IPS-NIHi7 (cell line): ENCODE data around the gene TEDC1.

Source experiments
- DNase-seq: peaks from one replicate; pipeline ENCODE4 v3.0.0; 2012; ENCODE audit warnings: mixed read lengths; ENCODE audit errors: extremely low spot score

The TEDC1 gene

GRCh38 chr14:105495990-105496830, 5.2 kb downstream of the TEDC1 start:
- DNase-seq: no peak

GRCh38 chr14:105496831-105497591, 6.0 kb downstream of the TEDC1 start:
- no peak for DNase-seq

- no peak for DNase-seq
Measured at GRCh38 chr14:105497671-105498429, 6.8 kb downstream of the TEDC1 start.

GRCh38 chr14:105498430-105499255, 7.6 kb downstream of the TEDC1 start:
- DNase-seq: no peak

- DNase-seq: no peak
Measured at GRCh38 chr14:105499256-105500035, 8.4 kb downstream of the TEDC1 start.

- no peak for DNase-seq
Measured at GRCh38 chr14:105500036-105500725, 9.1 kb downstream of the TEDC1 start.

- DNase-seq: no peak
Measured at GRCh38 chr14:105500726-105501101, 9.7 kb downstream of the TEDC1 start.

- DNase-seq: no peak
Measured at GRCh38 chr14:105501504-105502291, 10.7 kb downstream of the TEDC1 start.

GRCh38 chr14:105502446-105503295, 11.6 kb downstream of the TEDC1 start:
- no peak for DNase-seq

GRCh38 chr14:105503296-105503640, 12.2 kb downstream of the TEDC1 start:
- DNase-seq: no peak

- no peak for DNase-seq
Measured at GRCh38 chr14:105503935-105504692, 13.1 kb downstream of the TEDC1 start.

- no peak for DNase-seq
Measured at GRCh38 chr14:105505101-105505500, 14.1 kb downstream of the TEDC1 start.

- DNase-seq: no peak
Measured at GRCh38 chr14:105507247-105507646, 16.2 kb downstream of the TEDC1 start.

- no peak for DNase-seq
Measured at GRCh38 chr14:105508069-105508468, 17.0 kb downstream of the TEDC1 start.

GRCh38 chr14:105508601-105509000, 17.6 kb downstream of the TEDC1 start:
- DNase-seq: no peak

GRCh38 chr14:105517096-105517495, 26.1 kb downstream of the TEDC1 start:
- no peak for DNase-seq

- DNase-seq: no peak
Measured at GRCh38 chr14:105519946-105520698, 29.1 kb downstream of the TEDC1 start.
